Measurements from ENCODE around the gene MVD. TPM values are rescaled to one million over a fixed set of nuclear protein-coding genes. Genes with fewer than 3 reads are reported as not detected.

The MVD gene
- total RNA-seq, 2 donors from 2014 or later, result 34.7 to 40.0 TPM

GRCh38 chr16:88653596-88654362 is 9.1 kb downstream of the MVD start:
- Histone ChIP-seq H3K4me3 (no peak overlapping the region), H3K27me3 (replicated peaks; ENCODE audit: insufficient read depth) (no peaks in the 10 kb centered on the region), H3K9me3 (no peaks in the 10 kb centered on the region), H3K27ac (no peak overlapping the region), H3K4me1 (replicated peaks) (no peaks in the 10 kb centered on the region), H3K36me3 (peaks cover 0 to 5% of the 10 kb centered on the region in 2 donors)
- 85% methylated on average over 32 of the region's 32 CpGs for WGBS
- intact Hi-C loops (cut with DNase I), result no loop called here
- TF ChIP-seq, protein P1, sequence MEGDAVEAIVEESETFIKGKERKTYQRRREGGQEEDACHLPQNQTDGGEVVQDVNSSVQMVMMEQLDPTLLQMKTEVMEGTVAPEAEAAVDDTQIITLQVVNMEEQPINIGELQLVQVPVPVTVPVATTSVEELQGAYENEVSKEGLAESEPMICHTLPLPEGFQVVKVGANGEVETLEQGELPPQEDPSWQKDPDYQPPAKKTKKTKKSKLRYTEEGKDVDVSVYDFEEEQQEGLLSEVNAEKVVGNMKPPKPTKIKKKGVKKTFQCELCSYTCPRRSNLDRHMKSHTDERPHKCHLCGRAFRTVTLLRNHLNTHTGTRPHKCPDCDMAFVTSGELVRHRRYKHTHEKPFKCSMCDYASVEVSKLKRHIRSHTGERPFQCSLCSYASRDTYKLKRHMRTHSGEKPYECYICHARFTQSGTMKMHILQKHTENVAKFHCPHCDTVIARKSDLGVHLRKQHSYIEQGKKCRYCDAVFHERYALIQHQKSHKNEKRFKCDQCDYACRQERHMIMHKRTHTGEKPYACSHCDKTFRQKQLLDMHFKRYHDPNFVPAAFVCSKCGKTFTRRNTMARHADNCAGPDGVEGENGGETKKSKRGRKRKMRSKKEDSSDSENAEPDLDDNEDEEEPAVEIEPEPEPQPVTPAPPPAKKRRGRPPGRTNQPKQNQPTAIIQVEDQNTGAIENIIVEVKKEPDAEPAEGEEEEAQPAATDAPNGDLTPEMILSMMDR (IDR thresholded peaks at IDR 0.05), result no peak
- TF ChIP-seq POLR2A (IDR thresholded peaks at IDR 0.05) (no peak), POLR2AphosphoS5 (IDR thresholded peaks at IDR 0.05) (no peak)
- DNase-seq (ENCODE audit: low spot score), result no peak

DNA sequence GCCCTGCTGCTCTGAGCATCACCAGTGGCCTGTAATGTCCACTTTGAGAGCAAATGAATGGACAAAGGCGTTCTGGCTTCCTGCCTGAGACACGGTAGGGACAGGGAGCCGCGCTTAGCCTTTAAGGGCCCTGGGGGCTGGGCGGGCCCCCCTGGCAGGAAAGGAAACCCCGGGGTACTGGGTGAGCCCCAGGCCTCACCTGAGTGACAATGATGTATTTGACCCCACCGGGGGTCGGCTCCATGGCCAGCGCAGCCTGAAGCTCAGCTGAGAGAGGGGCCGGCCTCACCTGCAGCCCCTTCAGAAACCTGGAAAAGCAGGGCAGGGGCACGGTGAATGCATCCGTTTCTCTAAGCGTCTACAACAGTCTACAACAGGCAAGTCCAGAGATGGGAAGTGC is 9.8 kb downstream of the MVD start:
- 91% methylated on average over 13 of the region's 13 CpGs for WGBS

DNA sequence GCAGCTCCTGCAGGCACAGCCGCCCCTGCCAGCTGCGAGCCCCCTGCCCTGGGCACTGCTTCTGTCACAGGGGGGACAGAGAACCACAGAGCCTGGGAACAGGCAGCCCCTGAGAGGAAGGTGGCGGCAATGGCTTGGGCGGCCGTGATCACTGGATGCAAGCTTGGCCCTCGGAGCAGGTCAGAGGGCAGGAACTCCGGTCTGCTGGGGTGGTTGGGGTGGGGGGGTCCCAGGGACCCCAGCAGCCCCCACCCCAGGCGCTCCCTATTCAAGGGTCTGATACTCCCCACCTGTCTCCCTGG is 10.2 kb downstream of the MVD start:
- TF ChIP-seq POLR2A (IDR thresholded peaks at IDR 0.05) (no peak), POLR2AphosphoS5 (IDR thresholded peaks at IDR 0.05) (no peak)
- TF ChIP-seq, protein P1 (IDR thresholded peaks at IDR 0.05), result no peak
- no peak for DNase-seq (ENCODE audit: low spot score)
- Histone ChIP-seq H3K9me3 (no peaks in the 10 kb centered on the region), H3K36me3 (peaks cover 0 to 5% of the 10 kb centered on the region in 2 donors), H3K4me3 (no peak overlapping the region), H3K4me1 (replicated peaks) (no peaks in the 10 kb centered on the region), H3K27me3 (replicated peaks; ENCODE audit: insufficient read depth) (no peaks in the 10 kb centered on the region), H3K27ac (no peak overlapping the region)
- 95% methylated on average over 8 of the region's 8 CpGs for WGBS
- intact Hi-C loops (cut with DNase I), result no loop called here

More for the DNA sequence above, 9.8 kb downstream of the MVD start:
- no peaks in the 10 kb centered on the region for H3K4me1 ChIP-seq (replicated peaks)
- no peak overlapping the region for H3K4me3 ChIP-seq
- TF ChIP-seq, protein P1 (IDR thresholded peaks at IDR 0.05), result no peak
- intact Hi-C loops (cut with DNase I), result no loop called here
- H3K27ac ChIP-seq, result no peak overlapping the region
- peaks cover 0 to 5% of the 10 kb centered on the region in 2 donors for H3K36me3 ChIP-seq
- H3K9me3 ChIP-seq, result no peaks in the 10 kb centered on the region
- H3K27me3 ChIP-seq (replicated peaks; ENCODE audit: insufficient read depth), result no peaks in the 10 kb centered on the region
- DNase-seq (ENCODE audit: low spot score), result no peak

DNA sequence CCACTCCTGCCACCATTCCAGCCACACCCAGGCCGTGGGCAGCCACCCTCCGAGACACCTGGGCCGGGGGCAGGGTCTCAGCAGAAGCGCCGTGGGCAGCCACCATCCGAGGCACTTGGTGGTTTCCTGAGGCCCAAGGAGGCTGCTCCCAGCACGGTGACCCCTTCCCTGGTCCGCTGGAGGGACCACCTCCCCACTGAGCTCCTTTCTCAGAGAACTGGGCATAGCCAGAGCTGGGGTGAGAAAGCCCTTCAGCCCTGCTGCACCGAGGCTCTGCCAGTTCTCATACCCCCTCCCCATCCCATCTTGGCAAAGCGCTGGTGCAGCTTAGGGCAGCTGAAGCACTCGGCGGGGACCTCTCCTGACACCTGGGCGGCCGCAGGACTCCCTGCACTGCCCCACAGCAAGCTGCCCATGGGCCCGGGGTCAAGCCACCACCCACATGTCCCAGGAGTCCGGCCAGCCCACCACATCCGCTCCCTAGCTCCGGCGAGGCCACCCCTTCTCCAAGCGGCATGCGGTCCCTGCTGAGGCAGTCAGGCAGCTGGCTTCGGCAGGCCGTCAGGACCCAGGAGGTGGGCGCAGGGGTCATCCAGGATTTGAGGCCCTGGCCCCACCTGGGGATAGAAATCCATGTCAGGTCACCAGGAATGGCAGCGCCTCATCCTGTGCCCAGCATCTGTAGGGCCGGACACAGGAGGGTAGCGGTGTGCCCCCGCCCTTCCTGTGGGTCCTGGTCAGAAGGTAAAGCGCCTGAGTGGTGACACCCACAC is 10.7 kb downstream of the MVD start:
- intact Hi-C loops (cut with DNase I), result no loop called here
- Histone ChIP-seq H3K36me3 (peaks cover 0 to 5% of the 10 kb centered on the region in 2 donors), H3K27me3 (replicated peaks; ENCODE audit: insufficient read depth) (no peaks in the 10 kb centered on the region), H3K4me1 (replicated peaks) (no peaks in the 10 kb centered on the region), H3K4me3 (no peak overlapping the region), H3K27ac (no peak overlapping the region), H3K9me3 (no peaks in the 10 kb centered on the region)
- WGBS, result 85% methylated on average over 23 of the region's 29 CpGs
- TF ChIP-seq POLR2AphosphoS5 (IDR thresholded peaks at IDR 0.05) (no peak), POLR2A (IDR thresholded peaks at IDR 0.05) (no peak)
- TF ChIP-seq, protein P1 (IDR thresholded peaks at IDR 0.05), result no peak
- no peak for DNase-seq (ENCODE audit: low spot score)
